Panc1 (cell line): ENCODE measurements around the gene ZNF23. TPM values are rescaled to one million over a fixed set of nuclear protein-coding genes. Genes with fewer than 3 reads are reported as not detected.

Experiments used
- ATAC-seq: fragments of 200-7000 bp; cut with Tn5 transposase; 2 replicates; pipeline ENCODE4 v1.9.1; 2020; ENCODE audit warnings: mild to moderate bottlenecking, moderate library complexity
- BruUV-seq: library from RNA; stranded (reverse); fragments of 400-500 nt; replicated peaks from 2 replicates; lab custom pipeline; 2021; lab: Mats Ljungman, UMichigan
- CTCF ChIA-PET: fragments of 300-600 bp; sonication (Branson Sonifier 250); formaldehyde crosslinking; loops from one replicate; lab custom pipeline; 2022; ENCODE audit warnings: antibody characterized with exemption; lab: Charles Lee
- POLR2A ChIA-PET: fragments of 300-600 bp; sonication (Branson Sonifier 250); formaldehyde crosslinking; loops from one replicate; lab custom pipeline; 2022; ENCODE audit warnings: antibody characterized with exemption; lab: Charles Lee
- DNase-seq: peaks from one replicate; pipeline ENCODE4 v3.0.0-alpha.2; 2010; ENCODE audit warnings: low read depth, low spot score
- H3K27ac ChIP-seq: 2 replicates; pipeline ENCODE4 v1.5.1; 2011; ENCODE audit warnings: mild to moderate bottlenecking, low read length, inconsistent platforms
- H3K27me3 ChIP-seq: fragments of 200-500 bp; sonication (Bioruptor generic); 2 replicates; pipeline ENCODE4 v1.6.0; 2014; ENCODE audit warnings: low read length, inconsistent platforms; ENCODE audit not compliant: control insufficient read depth, insufficient read depth
- H3K36me3 ChIP-seq: fragments of 200-500 bp; sonication (Bioruptor generic); 2 replicates; pipeline ENCODE4 v1.5.1; 2014; ENCODE audit warnings: inconsistent platforms, mild to moderate bottlenecking, low read length, moderate library complexity; ENCODE audit not compliant: control insufficient read depth, insufficient read depth
- H3K4me1 ChIP-seq: 2 replicates; pipeline ENCODE4 v1.5.1; 2011; ENCODE audit warnings: inconsistent platforms, mild to moderate bottlenecking, low read length, moderate library complexity; ENCODE audit not compliant: control insufficient read depth, insufficient read depth
- H3K4me3 ChIP-seq, 2 experiments: 2 replicates each; pipeline ENCODE4 v1.5.1; 2011 to 2012; ENCODE audit warnings: low read depth in 2 of 2, low read length in 2 of 2, mild to moderate bottlenecking in 2 of 2, inconsistent platforms in 1 of 2, moderate library complexity in 1 of 2
- H3K9me3 ChIP-seq: fragments of 200-500 bp; sonication (Bioruptor generic); 2 replicates; pipeline ENCODE4 v1.5.1; 2014; ENCODE audit warnings: low read depth, mild to moderate bottlenecking, inconsistent platforms, low read length, moderate library complexity; ENCODE audit not compliant: control insufficient read depth, insufficient read depth
- CTCF ChIP-seq: fragments of 450-650 bp; IDR thresholded peaks from 2 replicates; pipeline ENCODE4 v1.5.1; 2017; ENCODE audit warnings: mild to moderate bottlenecking
- POLR2AphosphoS5 ChIP-seq: IDR thresholded peaks from 2 replicates; pipeline ENCODE4 v1.6.1; 2012; ENCODE audit warnings: mild to moderate bottlenecking, low read depth, low read length, moderate library complexity
- REST ChIP-seq, 2 experiments: IDR thresholded peaks; 2 replicates each; pipeline ENCODE4 v1.6.1; 2011 to 2012; ENCODE audit warnings: low read depth in 2 of 2, control low read depth in 1 of 2, low read length in 1 of 2, mild to moderate bottlenecking in 1 of 2, moderate library complexity in 1 of 2; ENCODE audit not compliant: insufficient read depth in 1 of 2
- SIN3A ChIP-seq: IDR thresholded peaks from 2 replicates; pipeline ENCODE4 v1.6.1; 2012; ENCODE audit warnings: low read depth, mild to moderate bottlenecking, low read length, moderate library complexity, borderline replicate concordance; ENCODE audit not compliant: insufficient read depth
- TCF7L2 ChIP-seq: IDR thresholded peaks from 2 replicates; pipeline ENCODE4 v1.6.1; 2011; ENCODE audit warnings: mild to moderate bottlenecking, low read depth, low read length, inconsistent platforms
- in situ Hi-C: cut with HindIII; loops from 2 replicates; pipeline ENCODE4 v1.10.0; 2016; ENCODE audit warnings: low sequenced_read_pairs, low pct_unique_long_range_greater_than_20kb
- intact Hi-C: fragments of 100-400 bp; cut with micrococcal nuclease; formaldehyde crosslinking; loops from one replicate; pipeline ENCODE4 v1.10.0; 2022; ENCODE audit not compliant: unreplicated experiment
- total RNA-seq: library from RNA; stranded (reverse); gene quantifications from one replicate; pipeline ENCODE4 v1.2.1, GENCODE V29; 2021; ENCODE audit not compliant: unreplicated experiment

ZNF23 gene
- total RNA-seq, 1 experiment from 2014 or later: 5.2 TPM

DNA sequence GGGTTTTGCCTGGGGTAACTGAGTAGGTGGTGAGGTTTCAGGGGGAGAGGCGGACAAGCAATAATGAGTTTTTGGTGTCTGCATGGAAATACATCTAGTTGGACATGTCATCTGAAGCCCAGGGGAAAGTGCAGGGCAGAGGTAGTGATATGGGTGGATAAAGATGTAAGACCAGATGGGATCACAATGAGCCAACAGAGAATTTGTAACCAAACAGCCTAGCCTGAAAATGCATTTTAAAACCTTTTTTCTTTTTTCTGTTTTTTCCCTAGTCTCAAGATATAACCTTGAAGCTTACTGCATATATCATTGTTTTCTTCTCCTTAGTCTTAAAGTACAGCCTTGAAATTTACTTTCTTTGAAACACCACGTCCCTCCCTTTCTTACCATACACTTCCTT, 30.7 kb upstream of the ZNF23 start:
- DNase-seq: no peak
- no peaks in the 10 kb centered on the region for H3K4me1 ChIP-seq
- H3K4me3 ChIP-seq: no peak overlapping the region
- H3K36me3 ChIP-seq: no peaks in the 10 kb centered on the region
- in situ Hi-C loops (no loop called here), intact Hi-C loops (no loop called here)
- ChIA-PET POLR2A (no interaction called here), CTCF (no interaction called here)
- BruUV-seq: no TSS peak
- H3K27ac ChIP-seq: no peak overlapping the region
- no peaks in the 10 kb centered on the region for H3K9me3 ChIP-seq
- TF ChIP-seq SIN3A: no peak
- TF ChIP-seq CTCF: no peak
- no peak for TF ChIP-seq TCF7L2
- no peak for TF ChIP-seq POLR2AphosphoS5
- TF ChIP-seq REST (IDR thresholded peaks at IDR 0.05; ENCODE audit: insufficient read depth in 1 of 2, low read depth in 2 of 2, low read length in 1 of 2): no peak
- no peak for ATAC-seq
- no peaks in the 10 kb centered on the region for H3K27me3 ChIP-seq

DNA sequence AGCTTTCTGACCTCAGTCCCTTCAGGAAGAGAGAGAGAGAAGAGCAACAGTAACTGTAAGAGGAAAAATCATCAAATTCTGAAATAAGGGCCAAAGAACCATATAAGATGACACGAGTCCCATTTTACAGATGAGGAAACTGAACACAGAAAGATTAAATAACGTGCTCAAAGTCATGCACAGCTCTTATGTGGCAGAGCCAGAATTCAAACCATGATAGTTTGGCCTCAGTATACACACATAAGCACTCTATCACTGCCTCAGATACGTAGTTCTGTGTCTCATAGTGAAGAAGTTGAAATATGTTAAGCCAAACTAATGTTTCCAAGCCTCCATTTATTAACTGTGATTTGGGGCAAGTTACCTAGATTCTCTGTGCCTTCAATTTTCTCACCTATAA, 29.0 kb upstream of the ZNF23 start:
- Histone ChIP-seq H3K9me3 (no peaks in the 10 kb centered on the region), H3K36me3 (no peaks in the 10 kb centered on the region), H3K4me3 (no peak overlapping the region), H3K27ac (no peak overlapping the region), H3K4me1 (no peaks in the 10 kb centered on the region), H3K27me3 (no peaks in the 10 kb centered on the region)
- TF ChIP-seq TCF7L2 (no peak), POLR2AphosphoS5 (no peak), SIN3A (no peak), CTCF (no peak), REST (IDR thresholded peaks at IDR 0.05; ENCODE audit: insufficient read depth in 1 of 2, low read depth in 2 of 2, low read length in 1 of 2) (no peak)
- in situ Hi-C loops: no loop called here
- no peak for ATAC-seq
- POLR2A ChIA-PET: no interaction called here
- CTCF ChIA-PET: no interaction called here
- intact Hi-C loops: no loop called here
- DNase-seq: no peak
- BruUV-seq: no TSS peak
